GM10847 (cell line): Measurements from ENCODE around the gene C1QL1.

Experiments
- POLR2A ChIP-seq: IDR thresholded peaks from 2 replicates; pipeline ENCODE4 v1.6.1; 2011; ENCODE audit not compliant: insufficient read length; ENCODE audit errors: extremely low read depth

C1QL1 gene

DNA sequence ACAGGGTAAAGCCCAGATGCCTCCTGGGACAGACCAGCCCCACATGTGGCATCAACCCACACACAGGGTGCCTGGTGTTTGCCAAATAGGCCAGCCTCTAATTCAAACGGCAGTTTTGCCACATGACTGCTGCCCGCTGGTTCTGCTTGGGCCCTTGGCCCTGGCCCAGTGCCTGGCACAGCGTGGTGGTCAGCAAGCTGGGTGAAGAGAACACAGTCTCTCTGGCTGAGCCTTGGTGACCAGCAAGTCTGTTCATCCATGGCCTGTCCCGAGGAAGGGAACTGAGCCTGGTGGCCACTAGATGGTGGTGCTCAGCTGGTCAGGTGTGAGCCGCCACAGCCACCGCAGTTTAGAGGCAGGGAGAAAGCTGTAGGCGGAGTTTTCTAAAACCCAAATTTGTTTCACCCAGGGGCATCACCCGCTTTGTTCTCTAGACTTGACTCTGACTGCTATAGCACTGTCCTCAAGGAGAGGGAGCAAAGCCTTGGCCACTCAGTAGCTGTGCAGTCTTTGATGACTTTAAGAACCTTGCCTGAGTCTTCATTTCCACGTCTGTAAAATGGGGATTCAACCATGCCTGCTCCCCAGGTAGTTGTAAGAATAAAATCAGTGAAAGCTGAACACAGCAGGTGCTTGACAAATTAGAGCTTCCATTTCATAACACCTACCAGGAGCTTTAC, 48.1 kb downstream of the C1QL1 start:
- TF ChIP-seq POLR2A = no peak

DNA sequence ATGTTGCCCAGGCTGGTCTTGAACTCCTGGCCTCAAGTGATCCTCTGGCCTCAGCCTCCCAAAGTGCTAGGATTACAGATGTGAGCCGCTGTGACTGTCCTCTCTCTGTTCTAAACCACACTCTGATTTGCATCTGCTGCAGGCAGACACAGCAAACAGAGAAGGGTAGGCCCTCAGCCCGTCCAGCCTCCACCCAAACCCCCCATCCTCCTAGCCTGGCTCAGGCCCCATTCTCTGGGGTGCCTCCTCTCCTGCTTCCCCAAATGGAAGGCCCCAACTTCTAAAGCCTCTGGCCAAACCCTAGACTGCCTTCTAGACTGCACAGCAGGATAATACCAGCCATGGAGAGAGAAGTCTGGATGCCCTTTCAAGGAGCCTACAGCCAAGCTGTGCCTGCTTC, 48.7 kb downstream of the C1QL1 start:
- no peak for TF ChIP-seq POLR2A

DNA sequence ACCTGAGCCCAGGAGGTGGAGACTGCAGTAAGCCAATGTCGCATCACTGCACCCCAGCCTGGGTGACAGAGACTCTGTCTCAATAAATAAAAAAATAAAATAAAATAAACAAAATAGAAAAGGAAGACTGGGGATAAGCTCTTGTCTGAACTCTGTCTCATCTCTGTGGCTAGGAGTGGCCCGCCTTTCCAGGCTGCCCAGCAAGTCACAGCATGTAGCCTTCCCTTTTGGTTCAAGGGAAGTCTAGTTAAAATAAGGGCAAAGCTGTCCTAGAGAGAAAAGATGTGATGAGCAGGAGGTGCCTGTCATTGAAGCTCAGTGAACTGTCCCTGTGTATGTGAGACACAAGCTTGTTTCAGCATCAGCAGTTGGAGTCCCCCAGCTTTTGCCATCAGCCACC, 50.1 kb downstream of the C1QL1 start:
- TF ChIP-seq POLR2A = no peak

DNA sequence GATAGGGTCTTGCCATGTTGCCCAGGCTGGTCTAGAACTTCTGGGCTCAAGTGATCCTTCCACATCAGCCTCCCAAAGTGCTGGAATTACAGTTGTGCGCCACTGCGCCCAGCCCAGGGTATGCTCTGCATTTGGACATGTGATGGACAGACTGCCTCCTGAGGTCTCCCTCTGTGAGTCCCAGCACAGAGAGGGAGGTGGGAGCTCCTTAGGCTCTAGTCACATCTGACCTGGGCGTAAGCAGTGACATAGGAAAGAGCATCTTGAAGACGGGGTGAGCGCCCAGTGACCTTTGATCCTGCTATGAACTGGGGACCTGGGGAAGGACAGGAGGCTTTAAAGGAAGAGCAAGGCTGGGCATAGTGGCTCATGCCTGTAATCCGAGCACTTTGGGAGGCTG, 50.6 kb downstream of the C1QL1 start:
- no peak for TF ChIP-seq POLR2A

DNA sequence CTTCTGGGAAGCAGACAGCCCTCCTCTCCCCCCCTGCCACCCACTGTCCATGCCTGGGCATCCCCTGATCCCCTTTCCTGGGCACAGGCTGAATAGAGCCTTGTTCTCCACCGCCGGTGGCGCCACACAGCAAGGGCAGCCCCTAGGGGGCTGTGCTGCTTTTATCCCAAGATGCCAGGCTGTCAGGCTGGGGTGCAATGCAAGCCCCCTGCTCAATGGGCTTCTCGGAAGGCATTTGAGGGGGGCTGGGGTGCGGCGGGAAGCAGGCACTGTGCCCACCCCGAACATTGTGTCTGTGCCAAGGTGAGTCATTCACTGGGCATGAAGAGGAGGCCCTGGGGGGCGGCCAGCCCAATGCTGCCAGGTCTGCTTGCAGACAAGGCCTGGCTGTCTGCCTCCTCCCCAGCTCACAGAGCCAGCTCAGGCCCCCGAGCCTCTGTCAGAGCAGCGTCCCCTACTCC, 51.3 kb downstream of the C1QL1 start:
- TF ChIP-seq POLR2A = no peak

DNA sequence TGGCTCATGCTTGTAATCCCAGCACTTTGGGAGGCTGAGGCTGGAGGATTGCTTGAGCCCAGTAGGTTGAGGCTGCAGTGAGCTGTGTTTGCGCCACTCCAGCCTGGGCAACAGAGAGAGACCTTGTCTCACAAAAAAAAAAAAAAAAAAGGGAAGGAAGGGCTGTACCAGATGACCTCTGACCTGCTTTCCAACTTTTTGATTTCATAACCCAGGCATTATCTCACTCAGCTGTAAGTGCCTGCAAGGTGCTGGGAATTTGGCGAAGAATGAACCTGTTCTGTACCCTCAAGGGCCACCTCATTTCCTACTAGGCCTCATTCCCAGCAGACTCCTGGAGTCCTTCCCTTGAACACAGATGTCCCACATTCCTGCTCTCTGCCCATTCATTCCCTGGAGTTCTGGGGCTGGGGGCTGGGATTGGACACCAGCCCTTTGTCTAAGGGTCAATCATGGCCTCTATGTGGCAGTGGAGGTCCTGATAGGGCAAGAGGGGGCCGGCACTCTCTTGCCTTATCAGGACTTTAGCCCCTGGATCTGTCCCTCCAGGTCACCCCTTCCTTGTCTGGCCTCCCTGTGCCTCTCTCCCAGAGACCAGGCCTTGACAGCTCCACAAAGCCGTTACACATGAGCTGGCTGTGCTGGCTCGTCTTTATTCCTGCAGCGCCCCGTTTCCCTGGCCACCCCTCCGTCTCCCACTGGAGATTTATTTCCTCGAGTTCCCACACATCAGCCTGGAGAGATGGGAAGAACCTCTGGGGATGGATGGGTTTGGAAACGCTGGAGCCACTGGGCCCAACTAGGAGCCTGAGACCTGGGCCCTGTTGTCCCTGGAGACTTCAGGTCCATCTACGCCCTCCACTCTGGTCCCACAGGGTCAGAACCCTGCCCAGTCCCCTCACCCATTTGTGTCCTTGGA, 52.0 kb downstream of the C1QL1 start:
- no peak for TF ChIP-seq POLR2A

DNA sequence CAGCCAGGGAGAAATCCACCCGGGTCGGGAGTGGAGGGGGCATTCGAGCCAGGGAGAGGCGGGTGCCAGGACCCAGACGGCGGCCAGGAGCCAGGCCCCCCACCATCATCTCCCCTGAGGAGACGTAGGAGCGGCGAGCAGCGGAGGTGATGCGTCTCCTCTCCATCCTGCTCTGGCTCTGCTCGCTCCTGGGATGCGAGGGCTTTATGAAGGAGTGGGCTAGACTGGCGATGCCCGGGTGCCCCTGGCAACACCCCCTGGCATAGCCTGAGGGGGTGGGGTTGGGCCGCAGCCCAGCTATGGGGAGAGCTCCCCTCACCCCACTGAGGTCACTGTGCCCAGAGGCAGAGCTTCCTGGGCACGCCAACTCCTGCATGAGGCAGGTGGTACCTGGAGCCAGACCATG, 52.8 kb downstream of the C1QL1 start, which contains the start of gene GFAP:
GFAP (minus strand) TSS at position 180 of the 406 bp plus-strand sequence; CDS start at position 166, 14 bp downstream.
- TF ChIP-seq POLR2A = no peak

DNA sequence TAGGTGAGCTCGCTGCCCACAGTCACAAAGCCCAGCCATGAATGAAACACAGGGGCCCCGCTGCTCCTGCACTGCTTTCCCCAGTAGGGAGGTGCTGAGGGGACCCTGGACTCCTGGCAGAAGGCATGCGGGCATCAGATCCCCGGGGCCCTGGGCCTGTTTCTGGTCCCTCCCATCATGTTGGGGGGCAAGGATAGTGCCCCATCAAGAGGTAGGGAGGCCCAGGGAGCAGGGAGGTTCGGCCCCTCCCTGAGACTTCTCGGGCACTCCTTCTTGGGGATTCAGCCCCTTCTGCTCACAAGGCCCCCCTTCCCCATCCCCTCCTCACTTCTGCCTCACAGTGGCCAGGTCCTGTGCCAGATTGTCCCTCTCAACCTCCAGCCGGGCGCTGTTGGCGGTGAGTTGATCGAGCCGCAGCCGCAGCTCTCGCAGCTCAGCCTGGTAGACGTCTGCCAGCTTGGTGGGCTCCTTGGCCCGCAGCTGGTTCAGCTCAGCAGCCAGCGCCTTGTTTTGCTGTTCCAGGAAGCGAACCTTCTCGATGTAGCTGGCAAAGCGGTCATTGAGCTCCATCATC, 53.3 kb downstream of the C1QL1 start:
- no peak for TF ChIP-seq POLR2A

DNA sequence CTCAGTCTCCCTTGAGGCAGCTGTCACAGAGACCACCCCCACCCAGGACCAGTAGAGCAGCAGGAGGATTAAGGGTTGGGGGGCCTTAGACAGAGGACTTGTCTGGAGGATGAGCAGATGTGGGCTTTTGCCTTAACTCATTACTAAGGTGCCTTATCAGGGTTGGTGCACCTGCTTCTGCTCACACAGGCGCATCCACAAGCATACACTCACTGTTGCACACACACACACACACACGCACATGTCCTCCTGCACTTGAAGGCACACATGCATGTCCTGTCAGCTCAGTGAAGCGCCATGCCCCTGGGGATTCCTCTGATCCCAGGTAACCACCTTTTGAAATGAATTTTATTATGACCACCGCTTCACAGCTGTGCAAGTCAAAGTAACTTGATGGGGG, 54.0 kb downstream of the C1QL1 start:
- no peak for TF ChIP-seq POLR2A

DNA sequence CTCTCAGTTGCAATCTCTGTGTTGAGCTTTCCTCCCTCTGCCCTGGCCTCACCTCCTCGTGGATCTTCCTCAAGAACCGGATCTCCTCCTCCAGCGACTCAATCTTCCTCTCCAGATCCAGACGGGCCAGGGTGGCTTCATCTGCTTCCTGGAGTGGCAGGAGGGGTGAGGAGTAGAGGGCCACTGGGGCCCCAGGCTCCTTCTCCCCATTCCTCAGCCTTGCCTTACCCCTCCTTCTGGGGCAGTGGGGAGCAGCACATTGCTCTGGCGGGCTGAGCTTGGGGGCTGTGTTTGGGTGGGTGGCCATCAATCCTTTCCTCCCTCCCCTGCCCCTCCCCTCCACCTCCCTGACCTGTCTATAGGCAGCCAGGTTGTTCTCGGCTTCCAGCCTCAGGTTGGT, 54.4 kb downstream of the C1QL1 start:
- no peak for TF ChIP-seq POLR2A

DNA sequence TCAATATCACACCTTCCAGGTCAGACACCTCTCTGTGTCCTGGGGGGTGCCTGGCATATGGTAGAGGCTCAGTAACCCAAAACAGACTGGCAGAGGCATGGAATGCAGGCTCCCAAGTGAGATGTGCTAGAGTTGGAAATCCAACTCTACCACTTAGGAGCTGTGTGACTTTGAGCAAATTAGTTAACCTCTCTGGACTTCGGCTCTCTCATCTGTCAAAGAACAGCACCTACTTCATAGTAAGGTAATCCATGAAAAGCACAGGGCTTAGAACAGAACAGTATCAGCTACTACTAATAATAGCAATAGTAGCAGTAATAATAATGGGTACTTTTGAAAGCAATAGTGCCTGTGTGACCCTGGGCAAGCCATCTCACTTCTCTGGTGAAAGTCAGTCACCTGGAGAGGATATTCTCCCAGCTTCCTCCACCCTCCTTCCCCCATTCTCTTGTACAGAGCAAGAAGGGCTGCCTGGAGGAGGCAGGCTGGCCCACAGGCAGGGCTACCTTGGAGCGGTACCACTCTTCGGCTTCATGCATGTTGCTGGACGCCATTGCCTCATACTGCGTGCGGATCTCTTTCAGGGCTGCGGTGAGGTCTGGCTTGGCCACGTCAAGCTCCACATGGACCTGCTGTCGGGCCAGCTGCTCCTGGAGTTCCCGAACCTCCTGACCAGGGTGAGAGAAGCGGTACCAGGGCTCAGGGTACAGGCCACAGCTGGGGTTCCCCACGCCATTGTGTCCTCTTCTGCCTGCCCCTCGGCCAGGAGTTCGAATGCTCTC, 55.1 kb downstream of the C1QL1 start:
- no peak for TF ChIP-seq POLR2A

DNA sequence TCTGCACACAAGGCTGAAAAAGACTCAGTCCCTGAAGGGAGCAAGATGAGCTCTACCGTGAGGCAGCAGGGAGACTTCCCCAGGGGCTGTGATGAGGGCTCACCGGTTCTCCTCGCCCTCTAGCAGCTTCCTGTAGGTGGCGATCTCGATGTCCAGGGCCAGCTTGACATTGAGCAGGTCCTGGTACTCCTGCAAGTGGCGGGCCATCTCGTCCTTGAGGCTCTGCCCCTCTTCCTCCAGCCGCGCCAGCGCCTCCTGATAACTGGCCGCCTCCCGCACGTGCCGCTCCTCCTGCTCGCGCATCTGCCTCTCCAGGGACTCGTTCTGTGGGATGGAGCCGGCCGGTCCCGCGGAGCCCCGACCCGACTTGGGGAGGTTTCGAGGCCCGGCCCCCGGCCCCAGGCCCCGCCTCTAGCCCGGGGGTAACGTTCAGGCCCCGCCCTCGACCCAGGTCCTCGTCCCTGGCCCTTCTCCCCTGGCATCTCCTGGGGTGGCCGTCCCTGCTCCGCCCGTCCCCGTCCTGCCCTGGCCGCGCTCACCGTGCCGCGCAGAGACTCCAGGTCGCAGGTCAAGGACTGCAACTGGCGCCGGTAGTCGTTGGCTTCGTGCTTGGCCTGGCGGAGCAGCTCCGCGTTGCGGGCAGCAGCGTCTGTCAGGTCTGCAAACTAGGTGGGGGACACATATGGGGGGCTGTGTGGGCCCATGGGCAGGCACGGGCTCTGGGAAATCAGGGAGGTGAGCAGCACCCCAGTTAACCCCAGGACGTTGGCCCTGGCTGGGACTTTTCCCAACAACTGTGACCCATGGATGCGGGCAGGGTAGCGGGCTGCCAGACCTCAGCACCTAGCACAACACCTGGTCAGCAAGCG, 56.7 kb downstream of the C1QL1 start:
- no peak for TF ChIP-seq POLR2A

DNA sequence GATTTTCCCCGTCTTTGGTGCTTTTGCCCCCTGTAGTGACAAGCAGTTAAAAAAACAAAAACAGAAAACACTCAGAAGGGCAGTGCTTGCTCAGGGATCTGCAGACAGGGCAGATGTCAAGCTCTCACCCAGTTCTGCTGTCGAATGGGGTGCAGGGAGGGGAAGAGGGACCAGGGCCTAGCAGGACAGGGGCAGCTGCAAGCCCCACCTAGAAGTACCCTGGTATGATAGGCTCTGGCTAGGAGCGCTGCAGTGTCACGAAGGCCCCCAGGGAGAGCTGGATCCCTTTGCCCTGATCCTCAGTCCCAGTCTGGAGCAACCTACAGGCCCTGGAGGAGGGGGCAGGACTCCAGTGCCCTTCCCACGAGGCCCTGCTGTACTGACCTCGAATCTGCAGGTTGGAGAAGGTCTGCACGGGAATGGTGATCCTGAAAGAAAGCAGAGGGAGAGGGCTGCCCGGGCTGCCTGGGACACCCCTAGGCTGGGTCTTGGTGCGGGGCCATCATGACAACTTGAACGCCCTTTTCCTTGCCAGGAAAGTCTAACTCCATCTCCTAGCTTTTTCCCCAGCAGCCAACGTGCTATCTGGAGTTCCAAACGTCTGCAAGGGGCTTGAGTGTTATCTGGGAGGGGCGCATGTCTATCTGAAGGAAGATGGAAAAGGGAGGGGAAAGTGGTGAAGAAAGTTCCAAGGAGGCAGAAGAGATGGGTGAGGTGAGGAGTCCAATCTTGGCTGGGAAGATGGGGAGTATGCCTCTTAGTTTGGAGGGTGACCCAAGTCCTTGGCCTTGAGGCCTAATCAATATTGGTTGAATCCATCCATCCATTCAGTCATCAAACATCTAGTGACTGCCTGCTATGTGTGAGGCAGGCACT, 57.6 kb downstream of the C1QL1 start:
- no peak for TF ChIP-seq POLR2A
